Measurements from ENCODE around the gene HMGN2. TPM values are rescaled to one million over a fixed set of nuclear protein-coding genes. Genes with fewer than 3 reads are reported as not detected.

Gene HMGN2
- total and polyA plus RNA-seq, 2 of the 13 experiments (the other 11 are each of a cell fraction or from before 2014, with no cell fraction given), result 63.4 to 343 TPM

- peak; percentile 34; the same call in 1 of the 2 replicates for TF ChIP-seq MAZ (IDR thresholded peaks at IDR 0.05; ENCODE audit: borderline replicate concordance, low read depth, low read length)
- TF ChIP-seq MAZ (CRISPR knock-in tag; IDR thresholded peaks at IDR 0.05; ENCODE audit: low read depth), result peak; percentile 70; the same call in 1 of the 2 replicates
- TF ChIP-seq ATF4 (CRISPR knock-in tag; IDR thresholded peaks at IDR 0.05), result peak in 1 of 2 experiments; percentile 40; a peak in 2 of 4 replicates
- TF ChIP-seq ZSCAN12 (CRISPR knock-in tag; IDR thresholded peaks at IDR 0.05), result 0 out of 2 replicates have a peak, but pooled peaks have one; percentile 15
- TF ChIP-seq ATF2 (CRISPR knock-in tag; IDR thresholded peaks at IDR 0.05), result no peak
- TF ChIP-seq, protein P1, sequence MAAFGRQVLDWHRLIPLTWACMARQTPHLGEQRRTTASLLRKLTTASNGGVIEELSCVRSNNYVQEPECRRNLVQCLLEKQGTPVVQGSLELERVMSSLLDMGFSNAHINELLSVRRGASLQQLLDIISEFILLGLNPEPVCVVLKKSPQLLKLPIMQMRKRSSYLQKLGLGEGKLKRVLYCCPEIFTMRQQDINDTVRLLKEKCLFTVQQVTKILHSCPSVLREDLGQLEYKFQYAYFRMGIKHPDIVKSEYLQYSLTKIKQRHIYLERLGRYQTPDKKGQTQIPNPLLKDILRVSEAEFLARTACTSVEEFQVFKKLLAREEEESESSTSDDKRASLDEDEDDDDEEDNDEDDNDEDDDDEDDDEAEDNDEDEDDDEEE (CRISPR knock-in tag; IDR thresholded peaks at IDR 0.05), result peak; percentile 81
- TF ChIP-seq ZNF850 (CRISPR knock-in tag; conservative IDR thresholded peaks at IDR 0.05), result 0 out of 2 replicates have a peak, but pooled peaks have one; percentile 78
- peak; percentile 53; the same call in 1 of the 2 replicates for TF ChIP-seq BCL6 (CRISPR knock-in tag; IDR thresholded peaks at IDR 0.05)
- peak; percentile 74 for TF ChIP-seq NRL (CRISPR knock-in tag; IDR thresholded peaks at IDR 0.05; ENCODE audit: borderline replicate concordance)
- no peak for TF ChIP-seq ADNP (CRISPR knock-in tag; IDR thresholded peaks at IDR 0.05)
- TF ChIP-seq ZNF253 (CRISPR knock-in tag; IDR thresholded peaks at IDR 0.05; ENCODE audit: borderline replicate concordance), result peak; percentile 84
- peak; percentile 66 for TF ChIP-seq ZNF274 (CRISPR knock-in tag; IDR thresholded peaks at IDR 0.05)
- TF ChIP-seq JUNB (CRISPR knock-in tag; IDR thresholded peaks at IDR 0.05; ENCODE audit: borderline replicate concordance), result peak; percentile 60; the same call in 1 of the 2 replicates
- TF ChIP-seq RAD51 (IDR thresholded peaks at IDR 0.05; ENCODE audit: borderline replicate concordance), result peak; percentile 33; the same call in 1 of the 2 replicates
- peak; percentile 85 for TF ChIP-seq MXD3 (CRISPR knock-in tag; IDR thresholded peaks at IDR 0.05)
- peak; percentile 72; the same call in 1 of the 2 replicates for TF ChIP-seq MEIS1 (CRISPR knock-in tag; IDR thresholded peaks at IDR 0.05; ENCODE audit: borderline replicate concordance)
- TF ChIP-seq BHLHE40 (IDR thresholded peaks at IDR 0.05; ENCODE audit: low read length), result peak; percentile 92
- TF ChIP-seq, protein P2, sequence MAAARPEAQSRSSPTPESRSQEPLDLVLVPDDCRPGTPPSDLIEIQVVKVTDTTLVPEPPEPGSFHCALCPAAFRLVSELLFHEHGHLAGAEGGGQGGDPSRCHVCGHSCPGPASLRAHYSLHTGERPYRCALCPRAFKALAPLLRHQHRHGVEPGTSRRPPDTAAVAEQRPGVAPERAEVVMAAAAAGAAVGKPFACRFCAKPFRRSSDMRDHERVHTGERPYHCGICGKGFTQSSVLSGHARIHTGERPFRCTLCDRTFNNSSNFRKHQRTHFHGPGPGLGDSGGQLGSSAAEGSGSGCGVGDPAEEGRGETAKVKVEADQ (CRISPR knock-in tag; IDR thresholded peaks at IDR 0.05; ENCODE audit: borderline replicate concordance), result peak; percentile 32; the same call in 1 of the 2 replicates
- TF ChIP-seq ZNF589 (CRISPR knock-in tag; conservative IDR thresholded peaks at IDR 0.05), result peak; percentile 83
- TF ChIP-seq GATAD2A (CRISPR knock-in tag; IDR thresholded peaks at IDR 0.05), result peak; percentile 47; the same call in 1 of the 2 replicates
- peak; percentile 80; the same call in 1 of the 2 replicates for TF ChIP-seq ZBTB2 (CRISPR knock-in tag; IDR thresholded peaks at IDR 0.05; ENCODE audit: low read depth)
- 0 out of 2 replicates have a peak, but pooled peaks have one; percentile 46 for TF ChIP-seq ZNF367 (CRISPR knock-in tag; IDR thresholded peaks at IDR 0.05; ENCODE audit: borderline replicate concordance)
- TF ChIP-seq ZNF761 (CRISPR knock-in tag; conservative IDR thresholded peaks at IDR 0.05), result no peak
Measured at GRCh38 chr1:26500488-26501175, 28.4 kb downstream of the HMGN2 start (continued).

Data from HepG2 (cell line).